ENCODE measurements around the gene ADGRV1.

ADGRV1 gene

GRCh38 chr5:91200692-91201091 lies 642.1 kb downstream of the ADGRV1 start:
- no peak for DNase-seq (ENCODE audit: low spot score)

GRCh38 chr5:91206103-91206502 lies 647.5 kb downstream of the ADGRV1 start:
- no peak for DNase-seq (ENCODE audit: low spot score)

GRCh38 chr5:91206734-91207133 lies 648.1 kb downstream of the ADGRV1 start:
- no peak for DNase-seq (ENCODE audit: low spot score)

GRCh38 chr5:91207248-91207647 lies 648.7 kb downstream of the ADGRV1 start:
- DNase-seq (ENCODE audit: low spot score): no peak

- no peak for DNase-seq (ENCODE audit: low spot score)
Measured at GRCh38 chr5:91211997-91212713, 653.6 kb downstream of the ADGRV1 start.

- peak; percentile 74 for DNase-seq (ENCODE audit: low spot score)
Measured at GRCh38 chr5:91212714-91213092, 654.1 kb downstream of the ADGRV1 start.

Data from LoVo (cell line).